GM18873 (cell line): ENCODE measurements around the gene MYO9A.
"Not testable (repeated sequence)": the region's sequence is repeated elsewhere in the genome, so short reads cannot be mapped to it uniquely, and the experiment has no call there.

Source experiments
- ATAC-seq: cut with Tn5 transposase; IDR thresholded peaks from one replicate; pipeline ENCODE4 v1.9.1; 2021; ENCODE audit warnings: mild to moderate bottlenecking, moderate library complexity, moderate number of reproducible peaks; ENCODE audit not compliant: unreplicated experiment, low FRiP score

Gene MYO9A

DNA sequence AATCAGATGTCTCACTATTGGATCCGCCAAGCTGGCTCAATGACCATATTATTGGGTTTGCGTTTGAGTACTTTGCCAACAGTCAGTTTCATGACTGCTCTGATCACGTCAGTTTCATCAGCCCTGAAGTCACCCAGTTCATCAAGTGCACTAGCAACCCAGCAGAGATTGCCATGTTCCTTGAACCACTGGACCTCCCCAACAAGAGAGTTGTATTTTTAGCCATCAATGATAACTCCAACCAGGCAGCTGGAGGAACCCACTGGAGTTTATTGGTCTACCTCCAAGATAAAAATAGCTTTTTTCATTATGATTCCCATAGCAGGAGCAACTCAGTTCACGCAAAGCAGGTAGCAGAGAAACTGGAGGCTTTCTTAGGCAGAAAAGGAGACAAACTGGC is 21.7 kb upstream of the MYO9A start:
- ATAC-seq, result no peak

DNA sequence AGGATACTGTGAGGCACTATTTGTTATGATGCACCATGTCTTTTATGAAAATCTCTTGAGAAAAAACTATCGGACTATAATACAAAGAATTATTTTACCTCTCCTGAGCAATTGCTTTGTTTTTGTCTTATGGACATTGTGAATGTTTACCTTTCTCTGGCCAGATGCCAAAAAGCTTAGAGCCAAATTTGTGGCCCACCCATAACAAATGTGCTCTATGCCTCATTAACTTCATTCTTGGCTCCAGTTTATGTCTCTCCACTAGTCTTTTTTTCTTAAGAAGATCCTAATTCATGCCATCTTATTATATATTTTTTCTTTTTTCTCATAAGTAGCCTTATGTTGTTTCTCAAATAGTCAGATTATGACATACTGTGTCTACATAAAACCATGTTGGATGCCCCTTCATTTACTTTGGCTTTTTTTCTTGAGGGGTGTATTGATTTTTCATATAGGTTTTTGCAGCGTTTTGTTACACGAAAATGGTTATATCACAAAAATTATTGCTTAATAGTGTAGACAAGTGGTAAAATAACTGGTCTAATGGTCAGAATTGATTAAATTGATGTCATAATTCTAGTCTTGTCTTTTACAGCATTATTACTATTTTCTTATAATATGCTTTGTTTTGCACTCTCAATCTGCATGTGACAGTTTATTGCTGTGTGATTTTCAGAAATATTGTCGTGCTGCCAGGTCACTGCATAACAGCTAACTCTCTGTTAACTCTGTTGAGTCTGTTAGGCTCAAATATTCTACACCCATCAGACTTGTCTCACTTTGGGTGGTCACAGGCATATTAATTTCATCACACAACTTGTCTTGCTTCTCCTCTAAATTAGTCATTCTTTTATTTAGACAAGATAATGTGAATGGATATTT is 18.5 kb upstream of the MYO9A start:
- ATAC-seq, result no peak

DNA sequence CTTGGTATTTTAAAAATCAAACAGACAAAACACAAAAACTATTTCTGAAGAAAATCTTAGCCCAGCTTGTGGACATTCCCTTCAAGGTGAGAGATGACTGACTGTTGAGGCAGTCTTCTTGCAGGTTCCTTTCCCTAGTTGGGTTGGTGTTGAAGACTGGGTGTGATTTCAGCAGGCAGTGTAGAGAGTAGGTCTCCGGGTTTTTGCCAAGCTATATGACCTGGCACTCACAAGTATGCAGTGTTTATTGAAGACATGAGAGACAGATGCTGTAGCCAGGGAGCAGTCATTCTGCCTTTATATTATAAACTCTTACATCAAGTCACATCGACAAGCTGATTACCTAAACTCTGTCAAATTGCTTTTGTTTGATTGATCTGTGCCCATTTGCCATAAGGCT is 17.8 kb upstream of the MYO9A start:
- ATAC-seq, result no peak

DNA sequence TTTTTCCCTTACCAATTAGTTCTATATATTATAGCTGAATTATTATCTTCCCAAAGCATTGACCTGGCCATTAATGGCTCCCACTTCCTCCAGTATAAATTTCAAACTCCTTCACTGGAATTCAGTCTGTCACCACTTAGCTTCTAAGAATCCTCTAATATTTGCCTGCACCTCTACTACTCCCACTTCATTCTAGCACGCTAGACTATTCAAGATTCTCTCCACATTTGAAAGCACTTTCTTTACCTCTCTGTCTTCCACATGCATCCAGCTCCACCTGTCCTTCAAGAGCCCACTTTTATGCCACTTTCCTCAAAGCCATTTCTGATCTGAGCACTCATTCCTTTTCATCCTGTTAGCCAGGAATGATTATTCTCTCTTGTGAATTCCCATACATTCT is 15.3 kb upstream of the MYO9A start:
- ATAC-seq, result no peak

DNA sequence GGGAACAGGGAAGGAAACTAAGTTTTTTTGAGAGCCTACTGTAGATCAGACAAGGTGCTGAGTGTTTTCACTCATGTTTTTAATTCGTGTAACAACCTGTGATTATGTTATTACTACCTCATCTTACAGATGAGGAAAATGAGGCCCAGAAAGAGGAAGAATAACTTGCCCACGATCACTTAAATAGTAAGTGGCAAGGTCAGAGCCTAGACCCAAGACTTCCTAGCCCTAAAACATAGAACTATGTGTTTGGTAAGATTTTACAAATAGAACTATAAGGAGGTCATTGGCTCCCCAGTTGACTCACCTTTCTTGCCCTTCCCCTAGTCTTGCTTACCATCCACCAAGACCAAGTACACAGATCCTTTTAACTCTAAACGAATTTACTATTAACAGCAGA is 14.0 kb upstream of the MYO9A start:
- no peak for ATAC-seq

DNA sequence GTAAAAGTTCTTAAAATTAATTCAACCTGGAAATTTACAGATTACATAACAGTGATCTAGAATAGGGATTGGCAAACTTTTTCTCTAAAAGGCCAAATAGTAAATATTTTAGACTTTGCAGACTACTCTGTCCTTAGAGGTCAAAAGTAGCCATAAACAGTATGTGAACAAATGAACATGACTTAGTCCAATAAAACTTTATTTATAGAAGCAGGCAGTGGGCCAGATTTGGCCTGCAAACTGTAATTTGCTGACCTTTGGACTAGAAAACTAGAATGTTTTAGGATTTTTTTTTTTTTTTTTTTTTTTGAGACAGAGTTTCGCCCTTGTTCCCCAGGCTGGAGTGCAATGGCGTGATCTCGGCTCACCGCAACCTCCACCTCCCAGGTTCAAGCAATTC is 12.3 kb upstream of the MYO9A start:
- ATAC-seq, result no peak

DNA sequence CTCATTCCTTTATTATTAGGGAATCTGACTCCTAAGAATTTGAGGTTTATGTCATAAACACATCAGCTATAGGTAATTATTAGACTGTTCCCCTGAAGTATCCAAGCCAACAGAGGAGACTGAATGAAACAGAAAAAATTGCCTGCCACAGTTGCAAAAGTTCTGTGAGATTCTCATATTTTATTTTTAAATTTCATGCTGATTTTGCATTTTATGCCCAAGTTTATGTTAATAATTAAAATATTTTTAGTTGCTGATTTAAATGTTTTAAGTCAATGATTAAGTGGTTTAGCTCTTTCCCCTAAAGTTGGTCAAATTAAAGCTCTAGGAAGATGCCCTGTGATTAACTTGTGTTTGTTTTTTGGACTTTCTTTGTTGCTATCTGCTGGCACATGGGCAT is 10.4 kb upstream of the MYO9A start:
- no peak for ATAC-seq

DNA sequence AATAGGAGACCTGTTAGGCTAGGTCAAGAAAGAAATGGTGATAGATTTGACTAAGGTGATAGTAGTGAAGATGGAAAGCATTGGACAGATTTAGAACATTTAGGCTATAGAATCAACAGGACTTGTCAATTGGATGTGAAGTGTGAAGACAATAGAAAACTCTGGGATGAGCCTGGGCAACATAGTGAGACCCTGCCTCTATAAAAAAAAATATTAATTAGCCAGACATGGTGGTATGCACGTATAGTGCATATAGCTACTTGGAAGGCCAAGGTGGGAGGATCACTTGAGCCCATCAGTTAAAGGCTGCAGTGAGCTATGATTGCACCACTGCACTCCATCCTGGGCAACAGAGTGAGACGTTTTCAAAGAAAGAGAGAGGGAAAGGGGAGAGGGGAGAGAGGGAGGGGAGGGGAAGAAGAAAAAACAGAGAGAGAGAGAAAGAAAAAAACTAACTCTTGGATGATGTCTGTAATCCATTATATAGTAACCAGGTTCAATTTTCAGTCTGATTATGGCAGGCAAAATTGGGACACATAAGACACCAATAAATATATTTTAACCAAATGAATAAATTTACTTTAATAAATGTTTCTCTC is 9.9 kb upstream of the MYO9A start:
- ATAC-seq, result no peak

DNA sequence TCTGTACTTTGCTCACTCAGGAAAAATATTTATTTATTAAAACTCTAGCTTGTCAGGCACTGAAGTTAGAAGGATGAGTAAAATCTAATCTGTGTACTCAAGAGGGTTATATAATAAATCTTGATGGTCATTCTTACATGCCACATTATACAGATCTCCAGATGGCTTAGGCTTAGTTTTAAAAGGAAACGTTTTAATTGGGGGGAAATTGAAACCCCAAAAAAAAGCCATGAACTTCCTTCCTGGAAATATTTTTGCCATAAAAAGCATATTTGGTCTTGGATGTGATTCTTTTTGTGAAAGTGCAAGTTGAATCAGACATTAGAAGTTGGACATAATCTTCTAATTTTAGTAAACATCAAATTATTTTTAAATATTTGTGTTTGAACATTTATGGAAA is 6.3 kb upstream of the MYO9A start:
- ATAC-seq, result no peak

DNA sequence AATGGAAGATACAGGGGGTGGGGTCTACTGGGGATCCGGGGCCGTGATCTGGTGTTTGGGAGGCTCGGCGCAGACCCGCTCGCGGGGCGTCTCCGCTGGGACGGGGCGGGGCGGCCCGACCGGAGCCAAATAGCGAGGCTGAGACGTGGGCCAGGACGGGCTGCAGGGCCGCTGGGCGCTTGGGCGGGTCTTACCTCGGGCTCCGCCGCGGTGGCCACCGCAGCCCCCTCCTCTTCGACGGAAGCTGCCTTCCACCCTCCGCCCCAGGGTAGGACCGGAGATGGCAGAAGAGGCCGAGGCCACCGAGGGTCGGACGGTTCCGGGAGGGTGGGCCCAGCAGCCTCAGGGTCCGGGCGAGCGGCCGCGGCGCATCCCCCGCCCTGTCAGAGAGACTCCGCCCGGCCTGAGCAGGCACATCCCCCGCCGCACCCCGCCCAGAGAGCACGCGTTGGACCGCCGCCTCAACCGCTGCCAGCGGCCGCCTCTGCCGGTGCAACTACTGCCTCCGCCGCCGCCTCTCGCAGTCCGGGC is 399 bp downstream of the MYO9A start:
- ATAC-seq, result peak; percentile 49

DNA sequence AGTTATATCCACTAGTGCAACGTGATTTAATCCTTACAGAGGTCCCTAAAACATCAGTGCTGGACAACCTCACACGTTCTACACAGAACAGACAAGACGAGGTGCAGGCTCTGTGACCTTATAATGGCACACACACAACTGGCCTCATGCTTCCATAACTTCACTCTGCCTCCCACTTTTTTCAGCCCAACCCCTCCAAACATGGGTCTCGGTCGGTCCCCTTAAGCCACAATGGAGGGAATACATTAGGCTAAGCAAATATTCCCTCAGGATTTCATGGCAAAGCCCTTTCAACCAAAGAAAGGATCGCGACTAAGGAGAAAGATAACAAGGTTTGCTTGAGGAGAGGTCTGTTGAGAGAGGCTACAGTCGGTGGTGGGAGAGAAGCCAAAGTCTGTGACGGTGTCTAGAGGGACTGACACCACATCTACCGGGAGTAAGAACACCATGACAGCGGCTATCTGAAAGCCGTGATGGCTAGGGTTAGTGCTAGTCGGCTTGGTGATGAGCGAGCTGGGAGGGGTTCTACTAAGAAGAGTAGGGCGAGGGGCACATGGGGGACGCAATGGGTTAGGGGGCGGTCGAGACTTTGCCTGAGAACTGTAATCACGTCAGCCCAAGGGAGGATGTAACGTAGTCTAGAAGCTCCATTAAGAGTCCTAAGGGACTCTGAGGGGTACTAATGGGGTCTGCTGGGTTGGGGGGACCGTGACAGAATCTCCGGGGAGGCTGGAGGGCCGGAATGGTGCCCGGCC is 1.0 kb downstream of the MYO9A start:
- no peak for ATAC-seq

DNA sequence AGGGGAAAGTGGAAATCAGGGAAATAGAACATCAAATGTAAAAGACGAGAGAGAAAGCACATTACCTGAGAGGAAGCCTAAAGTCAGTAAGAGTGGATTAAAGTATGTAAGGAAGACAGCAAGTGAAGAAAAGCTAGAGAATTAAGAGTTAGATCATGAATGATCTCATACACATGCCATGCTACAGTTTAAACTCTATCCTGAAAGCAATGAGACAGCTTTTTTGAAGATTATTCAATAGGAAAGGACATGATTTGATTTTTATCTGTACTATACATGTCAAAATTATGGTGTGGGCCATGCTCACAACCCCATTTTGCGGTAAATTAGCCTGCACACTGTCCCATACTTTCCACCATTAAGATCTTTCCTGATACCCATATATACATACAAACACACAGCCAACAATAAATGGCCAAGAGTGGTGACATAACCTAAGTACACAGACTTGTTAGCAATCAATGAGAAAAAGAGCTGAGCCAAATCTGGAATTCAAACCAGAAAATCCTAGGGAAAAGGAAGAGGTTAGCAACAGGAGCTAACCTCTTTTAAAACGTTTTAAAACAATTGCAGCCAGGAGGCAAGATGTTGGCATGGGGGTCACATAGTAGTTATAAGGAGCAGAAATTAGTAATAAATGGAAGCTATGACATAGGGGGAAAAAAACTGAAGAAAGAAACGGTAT is 4.5 kb downstream of the MYO9A start:
- ATAC-seq, result no peak

DNA sequence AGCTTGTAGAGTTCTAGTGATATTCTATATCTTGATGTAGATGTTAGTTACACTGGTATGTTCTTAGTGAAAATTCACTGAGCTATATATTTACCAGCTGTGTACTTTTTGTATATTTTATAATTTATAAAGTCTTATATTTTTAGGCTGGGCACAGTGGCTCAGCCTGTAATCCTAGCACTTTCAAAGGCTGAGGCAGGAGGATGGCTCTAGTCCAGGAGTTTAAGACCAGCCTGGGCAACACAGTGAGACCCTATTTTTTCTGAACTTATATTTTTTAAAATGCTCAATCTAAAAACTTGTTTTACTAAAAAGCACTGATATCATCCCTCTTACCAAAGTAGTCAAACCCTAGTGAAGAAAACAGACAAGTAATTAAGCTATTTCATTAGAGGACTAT is 5.1 kb downstream of the MYO9A start:
- ATAC-seq, result no peak

DNA sequence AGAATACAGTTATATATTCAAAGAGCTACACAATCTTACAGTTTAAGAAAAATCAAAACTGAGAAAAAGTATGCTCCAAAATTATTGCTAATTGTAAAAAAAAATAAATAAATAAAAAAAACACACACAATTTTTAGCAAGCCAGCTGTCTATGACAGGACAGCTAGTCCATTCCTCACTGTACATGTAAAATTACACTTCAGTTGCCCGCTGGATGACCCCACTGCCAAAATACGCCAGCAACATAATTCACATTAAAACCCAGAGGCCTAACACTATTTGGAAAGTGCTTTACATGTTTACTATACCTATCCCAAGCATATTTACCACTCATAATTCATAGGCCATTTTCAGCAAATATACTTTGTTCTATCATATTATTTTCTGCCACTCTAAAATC is 5.8 kb downstream of the MYO9A start:
- ATAC-seq, result no peak

DNA sequence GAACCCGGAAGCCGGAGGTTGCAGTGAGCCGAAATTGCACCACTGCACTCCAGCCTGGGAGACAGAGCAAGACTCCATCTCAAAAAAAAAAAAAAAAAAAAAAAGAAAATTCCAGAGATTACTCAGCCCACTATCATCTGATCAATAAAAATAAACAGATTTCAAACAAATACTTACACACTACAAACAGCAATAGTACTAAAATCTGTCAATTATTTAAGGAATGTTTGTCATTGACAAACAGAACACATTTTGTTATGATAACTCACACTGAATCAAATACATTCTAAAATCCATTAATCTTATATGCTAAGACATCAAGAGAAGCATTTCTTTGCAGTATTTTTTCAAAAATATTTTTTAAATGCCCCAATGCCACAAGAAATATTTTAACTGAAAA is 7.6 kb downstream of the MYO9A start:
- ATAC-seq, result no peak

DNA sequence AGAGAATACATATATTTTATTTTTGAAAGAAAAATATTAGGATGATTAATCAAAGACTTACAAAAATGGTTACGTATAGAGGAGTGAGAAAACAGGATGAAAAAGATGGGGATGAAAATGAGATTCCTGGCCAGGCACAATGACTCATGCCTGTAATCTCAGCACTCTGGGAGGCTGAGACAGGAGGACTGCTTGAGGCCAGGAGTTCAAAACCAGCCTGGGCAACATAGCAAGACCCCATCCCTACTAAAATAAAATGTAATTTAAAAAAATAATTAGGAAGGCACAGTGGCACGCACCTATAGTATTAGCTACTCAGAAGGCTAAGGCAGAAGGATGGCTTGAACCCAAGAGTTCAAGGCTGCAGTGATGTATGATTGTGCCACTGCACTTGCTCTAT is 11.9 kb downstream of the MYO9A start:
- ATAC-seq, result no peak

DNA sequence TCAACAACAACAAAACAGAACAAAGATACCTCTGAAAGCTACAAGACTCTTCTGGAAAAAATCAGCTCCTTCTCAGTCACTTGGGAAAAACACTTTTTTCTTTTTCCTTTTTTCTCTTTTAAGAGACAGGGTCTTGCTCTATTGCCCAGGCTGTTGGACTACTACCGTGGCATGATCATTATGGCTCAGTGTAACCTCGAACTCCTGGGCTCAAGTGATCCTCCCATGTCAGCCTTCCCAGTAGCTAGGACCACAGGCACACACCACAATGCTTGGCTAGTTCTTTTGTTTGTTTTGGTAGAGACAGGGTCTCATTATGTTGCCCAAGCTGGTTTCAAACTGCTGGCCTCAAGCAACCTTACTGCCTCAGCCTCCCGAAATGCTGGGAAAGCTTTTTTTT is 12.8 kb downstream of the MYO9A start:
- no peak for ATAC-seq

DNA sequence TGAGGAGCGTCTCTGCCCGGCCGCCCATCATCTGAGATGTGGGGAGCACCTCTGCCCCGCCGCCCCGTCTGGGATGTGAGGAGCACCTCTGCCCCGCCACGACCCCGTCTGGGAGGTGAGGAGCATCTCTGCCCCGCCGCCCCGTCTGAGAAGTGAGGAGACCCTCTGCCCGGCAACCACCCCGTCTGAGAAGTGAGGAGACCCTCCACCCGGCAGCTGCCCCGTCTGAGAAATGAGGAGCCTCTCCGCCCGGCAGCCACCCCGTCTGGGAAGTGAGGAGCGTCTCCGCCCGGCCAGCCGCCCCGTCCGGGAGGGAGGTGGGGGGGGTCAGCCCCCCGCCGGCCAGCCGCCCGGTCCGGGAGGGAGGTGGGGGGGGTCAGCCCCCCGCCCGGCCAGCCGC is 17.4 kb downstream of the MYO9A start:
- ATAC-seq, result not testable (repeated sequence)

DNA sequence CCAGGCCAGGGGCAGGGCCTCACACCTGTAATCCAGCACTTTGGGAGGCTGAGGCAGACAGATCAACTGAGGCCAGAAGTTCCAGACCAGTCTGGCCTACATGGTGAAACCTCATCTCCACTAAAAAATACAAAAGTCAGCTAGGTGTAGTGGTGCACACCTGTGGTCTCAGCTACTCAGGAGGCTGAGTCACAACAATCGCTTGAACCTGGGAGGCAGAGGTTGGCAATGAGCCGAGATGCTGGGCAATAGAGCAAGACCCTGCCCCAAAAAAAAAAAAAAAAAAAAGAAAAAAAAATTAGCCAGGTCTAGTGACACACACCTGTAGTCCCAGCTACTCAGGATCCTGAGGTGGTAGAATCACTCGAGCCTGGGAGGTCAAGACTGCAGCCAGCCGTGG is 18.8 kb downstream of the MYO9A start:
- ATAC-seq, result no peak

DNA sequence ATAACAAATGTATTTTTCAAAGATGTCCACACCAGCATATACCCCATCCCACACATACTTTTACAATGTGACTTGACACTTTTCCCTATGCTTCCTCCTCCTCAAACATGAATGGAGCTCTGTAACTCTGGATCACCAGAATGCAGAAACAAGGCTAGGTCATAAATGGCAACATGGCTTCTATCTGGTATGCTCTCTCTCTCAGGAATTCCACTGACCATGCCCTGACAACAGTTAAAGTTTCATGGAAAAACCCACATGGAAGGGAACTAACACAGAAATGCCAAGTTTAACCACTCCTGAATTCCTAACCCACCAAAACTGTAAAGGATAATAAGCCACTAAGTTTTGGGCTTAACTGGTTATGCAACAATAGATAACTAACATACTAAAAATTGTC is 19.9 kb downstream of the MYO9A start:
- no peak for ATAC-seq

DNA sequence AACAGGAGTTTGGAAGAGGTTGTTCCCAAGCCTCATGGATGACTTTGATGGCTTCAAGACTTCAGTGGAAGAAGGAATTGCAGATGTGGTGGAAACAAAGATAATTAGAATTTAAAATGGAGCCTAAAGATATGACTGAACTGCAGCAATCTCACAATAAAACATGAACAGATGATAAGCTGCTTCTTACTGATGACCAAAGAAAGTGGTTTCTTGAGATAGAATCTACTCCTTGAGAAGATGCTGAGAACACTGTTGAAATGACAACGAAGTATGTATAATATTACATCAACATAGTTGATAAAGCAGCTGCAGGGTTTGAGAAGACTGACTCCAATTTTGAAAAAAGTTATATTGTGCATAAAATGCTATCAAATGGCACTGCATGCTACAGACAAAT is 21.2 kb downstream of the MYO9A start:
- ATAC-seq, result no peak
